Measurements from ENCODE around the gene IGSF21. TPM values are rescaled to one million over a fixed set of nuclear protein-coding genes. Genes with fewer than 3 reads are reported as not detected.

The IGSF21 gene
- total RNA-seq, 1 donor from 2014 or later: 0.35 TPM

DNA sequence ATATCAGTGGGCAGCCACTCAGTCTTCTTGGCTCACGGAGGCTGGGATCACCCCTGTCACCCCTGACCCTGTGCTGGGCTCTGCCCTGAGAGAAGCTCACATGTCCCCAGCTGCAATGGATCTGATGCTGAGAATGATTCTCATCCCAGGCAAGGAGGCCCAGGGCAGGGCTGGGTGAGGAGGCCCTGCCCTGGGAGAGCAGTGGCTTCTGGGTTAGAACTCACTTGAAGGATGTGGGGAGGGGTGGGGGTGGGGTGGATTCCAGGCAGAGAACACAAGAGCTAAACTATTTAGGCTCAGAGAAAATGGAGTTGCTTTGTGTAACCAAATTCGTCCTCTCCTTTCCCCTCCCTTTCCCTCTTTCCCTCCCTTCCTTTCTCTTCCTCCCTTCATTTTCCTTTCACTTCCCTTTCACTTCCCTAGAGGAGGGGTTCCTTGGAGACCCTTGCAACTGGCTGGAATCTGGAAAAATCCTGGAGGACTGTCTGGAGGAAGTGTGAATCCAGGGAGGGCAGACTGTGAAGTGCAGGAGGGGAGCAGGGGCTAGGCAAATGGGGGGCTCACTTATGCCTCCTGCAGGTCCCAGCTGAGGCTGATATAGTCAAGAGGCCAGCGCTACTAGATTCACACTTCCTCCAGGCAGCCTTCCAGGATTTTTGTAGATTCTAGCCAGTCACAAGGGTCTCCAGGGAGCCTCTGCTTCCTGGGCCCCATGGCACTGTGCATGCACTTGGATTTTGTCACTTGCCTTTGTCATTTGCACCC lies 47.0 kb downstream of the IGSF21 start:
- no peak for DNase-seq (ENCODE audit: low read depth, low spot score)
- TF ChIP-seq, protein P1, sequence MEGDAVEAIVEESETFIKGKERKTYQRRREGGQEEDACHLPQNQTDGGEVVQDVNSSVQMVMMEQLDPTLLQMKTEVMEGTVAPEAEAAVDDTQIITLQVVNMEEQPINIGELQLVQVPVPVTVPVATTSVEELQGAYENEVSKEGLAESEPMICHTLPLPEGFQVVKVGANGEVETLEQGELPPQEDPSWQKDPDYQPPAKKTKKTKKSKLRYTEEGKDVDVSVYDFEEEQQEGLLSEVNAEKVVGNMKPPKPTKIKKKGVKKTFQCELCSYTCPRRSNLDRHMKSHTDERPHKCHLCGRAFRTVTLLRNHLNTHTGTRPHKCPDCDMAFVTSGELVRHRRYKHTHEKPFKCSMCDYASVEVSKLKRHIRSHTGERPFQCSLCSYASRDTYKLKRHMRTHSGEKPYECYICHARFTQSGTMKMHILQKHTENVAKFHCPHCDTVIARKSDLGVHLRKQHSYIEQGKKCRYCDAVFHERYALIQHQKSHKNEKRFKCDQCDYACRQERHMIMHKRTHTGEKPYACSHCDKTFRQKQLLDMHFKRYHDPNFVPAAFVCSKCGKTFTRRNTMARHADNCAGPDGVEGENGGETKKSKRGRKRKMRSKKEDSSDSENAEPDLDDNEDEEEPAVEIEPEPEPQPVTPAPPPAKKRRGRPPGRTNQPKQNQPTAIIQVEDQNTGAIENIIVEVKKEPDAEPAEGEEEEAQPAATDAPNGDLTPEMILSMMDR (conservative IDR thresholded peaks at IDR 0.05): no peak
- no peaks in the 10 kb centered on the region for H3K9me3 Mint-ChIP-seq
- peaks cover 16% of the 10 kb centered on the region for H3K27me3 Mint-ChIP-seq (ENCODE audit: low read depth)
- H3K4me3 Mint-ChIP-seq: no peak overlapping the region
- no peaks in the 10 kb centered on the region for H3K36me3 Mint-ChIP-seq (ENCODE audit: low read depth)
- H3K27ac Mint-ChIP-seq (ENCODE audit: unreplicated experiment): no peak overlapping the region
- H3K4me1 Mint-ChIP-seq: no peaks in the 10 kb centered on the region

DNA sequence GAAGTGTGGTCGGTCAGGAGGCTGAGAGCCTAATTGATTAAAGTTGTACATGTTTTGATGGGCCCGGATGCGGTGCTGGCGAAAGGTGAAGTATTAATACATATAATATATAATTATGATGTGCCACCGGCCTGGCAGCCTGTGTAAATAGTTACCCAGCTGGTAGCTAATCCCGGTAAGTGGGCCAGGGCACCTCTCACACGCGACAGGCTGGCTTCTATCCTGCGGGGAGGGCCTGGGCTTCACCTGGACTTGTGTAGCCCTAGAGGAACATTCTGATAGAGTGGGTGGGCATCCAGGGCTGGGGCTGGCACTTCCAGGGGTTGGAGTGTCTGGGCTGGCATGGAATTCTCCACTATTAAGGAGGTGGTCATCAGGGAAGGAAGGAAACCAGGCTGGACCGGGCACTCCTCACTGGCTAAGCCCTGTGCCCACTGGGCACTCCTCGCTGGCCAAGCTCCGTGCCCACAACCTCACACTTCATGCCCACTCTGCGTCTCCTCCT lies 48.3 kb downstream of the IGSF21 start:
- peaks cover 16% of the 10 kb centered on the region for H3K27me3 Mint-ChIP-seq (ENCODE audit: low read depth)
- TF ChIP-seq, protein P1 (conservative IDR thresholded peaks at IDR 0.05): no peak
- no peak overlapping the region for H3K27ac Mint-ChIP-seq (ENCODE audit: unreplicated experiment)
- H3K36me3 Mint-ChIP-seq (ENCODE audit: low read depth): no peaks in the 10 kb centered on the region
- DNase-seq (ENCODE audit: low read depth, low spot score): no peak
- no peaks in the 10 kb centered on the region for H3K4me1 Mint-ChIP-seq
- no peaks in the 10 kb centered on the region for H3K9me3 Mint-ChIP-seq
- H3K4me3 Mint-ChIP-seq: no peak overlapping the region

DNA sequence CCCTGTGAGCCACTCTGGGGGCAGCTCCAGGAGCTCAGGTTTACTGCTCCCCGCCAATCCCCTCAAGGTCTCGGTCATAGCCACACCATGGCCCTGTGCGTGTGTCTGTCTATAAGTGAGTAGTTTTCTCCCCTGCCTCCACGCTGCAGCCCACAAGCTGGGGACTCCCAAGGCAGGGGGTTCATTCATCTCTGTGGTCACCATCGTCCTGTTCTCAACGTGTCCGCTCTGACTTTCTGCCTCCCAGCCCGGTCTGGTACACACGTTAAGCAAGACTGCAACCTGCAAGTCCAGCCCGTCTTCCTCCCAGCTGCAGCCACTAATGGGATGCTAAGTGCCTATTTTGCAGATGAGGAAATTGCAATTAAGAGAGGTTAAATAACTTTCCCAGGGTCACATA lies 49.8 kb downstream of the IGSF21 start:
- TF ChIP-seq, protein P1 (conservative IDR thresholded peaks at IDR 0.05): no peak
- Mint-ChIP-seq H3K36me3 (ENCODE audit: low read depth) (no peaks in the 10 kb centered on the region), H3K4me1 (no peaks in the 10 kb centered on the region), H3K4me3 (no peak overlapping the region), H3K27ac (ENCODE audit: unreplicated experiment) (no peak overlapping the region), H3K9me3 (no peaks in the 10 kb centered on the region), H3K27me3 (ENCODE audit: low read depth) (peaks cover 16% of the 10 kb centered on the region)
- no peak for DNase-seq (ENCODE audit: low read depth, low spot score)

DNA sequence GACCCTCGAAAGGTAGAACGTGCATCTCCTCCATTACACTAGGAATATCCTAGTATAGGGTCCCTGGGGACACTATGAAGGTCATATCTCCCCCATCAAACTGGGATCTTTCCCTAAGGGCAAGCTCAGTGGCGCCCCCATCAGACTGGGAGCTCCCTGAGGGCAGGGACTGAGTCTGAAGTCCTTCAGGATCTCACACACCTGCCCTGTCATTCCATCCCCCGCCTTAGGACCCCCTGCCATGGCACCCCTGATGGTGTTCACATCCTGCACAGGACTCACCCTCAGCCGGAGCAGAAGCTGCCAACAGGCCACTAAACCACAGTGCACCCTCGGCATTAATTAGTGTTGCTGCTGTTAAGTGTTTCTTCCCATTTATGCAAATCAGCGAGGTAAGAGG lies 50.4 kb downstream of the IGSF21 start:
- TF ChIP-seq, protein P1 (conservative IDR thresholded peaks at IDR 0.05): no peak
- no peak for DNase-seq (ENCODE audit: low read depth, low spot score)
- no peaks in the 10 kb centered on the region for H3K4me1 Mint-ChIP-seq
- H3K27me3 Mint-ChIP-seq (ENCODE audit: low read depth): peaks cover 19% of the 10 kb centered on the region
- H3K27ac Mint-ChIP-seq (ENCODE audit: unreplicated experiment): no peak overlapping the region
- H3K9me3 Mint-ChIP-seq: no peaks in the 10 kb centered on the region
- no peaks in the 10 kb centered on the region for H3K36me3 Mint-ChIP-seq (ENCODE audit: low read depth)
- no peak overlapping the region for H3K4me3 Mint-ChIP-seq

DNA sequence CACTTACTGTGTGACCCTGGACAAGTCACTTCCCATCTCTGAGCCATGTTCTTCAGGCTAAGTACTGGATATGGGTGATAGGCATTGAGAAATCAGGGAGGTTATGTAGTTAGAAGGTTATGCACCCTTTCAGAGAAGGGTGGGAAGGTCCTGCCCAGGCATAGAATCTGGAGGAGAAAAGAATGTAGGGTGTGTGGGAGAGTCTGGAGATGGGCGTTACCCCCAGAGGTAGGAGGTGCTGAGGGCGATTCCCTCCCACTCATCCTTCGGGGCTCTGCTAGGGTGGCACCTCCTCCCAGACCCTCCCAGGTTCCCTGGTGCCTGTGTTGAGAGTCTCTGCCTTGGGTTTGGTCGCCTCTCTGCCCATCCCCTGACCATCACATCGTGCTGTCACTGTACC lies 51.1 kb downstream of the IGSF21 start:
- H3K27me3 Mint-ChIP-seq (ENCODE audit: low read depth): peaks cover 25% of the 10 kb centered on the region
- H3K27ac Mint-ChIP-seq (ENCODE audit: unreplicated experiment): no peak overlapping the region
- H3K36me3 Mint-ChIP-seq (ENCODE audit: low read depth): no peaks in the 10 kb centered on the region
- no peaks in the 10 kb centered on the region for H3K9me3 Mint-ChIP-seq
- H3K4me1 Mint-ChIP-seq: no peaks in the 10 kb centered on the region
- no peak for DNase-seq (ENCODE audit: low read depth, low spot score)
- TF ChIP-seq, protein P1 (conservative IDR thresholded peaks at IDR 0.05): no peak
- H3K4me3 Mint-ChIP-seq: no peak overlapping the region
